HepG2 (cell line): ENCODE measurements around the gene CHST11.

Experiments used
- ATM ChIP-seq: fragments of 450-650 bp; IDR thresholded peaks from 2 replicates; pipeline ENCODE4 v1.7.1; 2017; ENCODE audit warnings: mild to moderate bottlenecking, borderline replicate concordance
- BCLAF1 ChIP-seq: fragments of 450-650 bp; IDR thresholded peaks from 2 replicates; pipeline ENCODE4 v1.6.1; 2017; ENCODE audit warnings: mild to moderate bottlenecking
- CTCF ChIP-seq: sonication (generic); formaldehyde crosslinking; IDR thresholded peaks from 2 replicates; pipeline ENCODE4 v1.5.0; 2020; ENCODE audit warnings: mild to moderate bottlenecking, missing genetic modification reagents, moderate library complexity
- JUN ChIP-seq: sonication (generic); formaldehyde crosslinking; IDR thresholded peaks from 2 replicates; pipeline ENCODE4 v1.4.0; 2020; ENCODE audit warnings: mild to moderate bottlenecking, missing genetic modification reagents
- NCOA1 ChIP-seq: sonication (generic); formaldehyde crosslinking; IDR thresholded peaks from 2 replicates; pipeline ENCODE4 v1.9.0; 2021; ENCODE audit warnings: missing genetic modification reagents
- POLR2A ChIP-seq, 2 experiments: IDR thresholded peaks; 2 replicates each; pipeline ENCODE4 v1.6.1; 2011; ENCODE audit warnings: low read depth in 2 of 2, low read length in 2 of 2, mild to moderate bottlenecking in 1 of 2, moderate library complexity in 1 of 2; ENCODE audit not compliant: insufficient read depth in 1 of 2
- POLR2AphosphoS5 ChIP-seq: IDR thresholded peaks from 2 replicates; pipeline ENCODE4 v1.6.1; 2012; ENCODE audit warnings: low read depth, low read length
- REST ChIP-seq, 2 experiments: IDR thresholded peaks; 2 replicates each; pipeline ENCODE4 v1.6.1; 2011 to 2012; ENCODE audit warnings: low read length in 2 of 2, borderline replicate concordance in 1 of 2, low read depth in 1 of 2, mild to moderate bottlenecking in 1 of 2, moderate library complexity in 1 of 2
- SMAD3 ChIP-seq: sonication (generic); formaldehyde crosslinking; IDR thresholded peaks from 2 replicates; pipeline ENCODE4 v1.4.0; 2020; ENCODE audit warnings: missing genetic modification reagents
- TBP ChIP-seq: sonication (generic); formaldehyde crosslinking; IDR thresholded peaks from 2 replicates; pipeline ENCODE4 v1.5.0; 2020; ENCODE audit warnings: missing genetic modification reagents
- ZNF24 ChIP-seq: fragments of 450-650 bp; IDR thresholded peaks from 2 replicates; pipeline ENCODE4 v1.6.1; 2017; ENCODE audit warnings: antibody characterized with exemption, mild to moderate bottlenecking
- ZNF274 ChIP-seq: sonication (generic); formaldehyde crosslinking; IDR thresholded peaks from 2 replicates; pipeline ENCODE4 v1.5.1; 2020; ENCODE audit warnings: mild to moderate bottlenecking, missing genetic modification reagents
- ZNF652 ChIP-seq: IDR thresholded peaks from 2 replicates; pipeline ENCODE4 v1.6.1; 2016; ENCODE audit warnings: low read depth, borderline replicate concordance
- ZNF879 ChIP-seq: sonication (generic); formaldehyde crosslinking; IDR thresholded peaks from 2 replicates; pipeline ENCODE4 v1.8.1; 2023; ENCODE audit warnings: missing genetic modification reagents

- TF ChIP-seq ZNF879 (CRISPR knock-in tag) (no peak), ATM (no peak), ZNF652 (CRISPR knock-in tag) (no peak), CTCF (no peak), TBP (CRISPR knock-in tag) (no peak), ZNF24 (no peak), POLR2AphosphoS5 (no peak), NCOA1 (CRISPR knock-in tag) (no peak), BCLAF1 (no peak), JUN (CRISPR knock-in tag) (no peak), REST (IDR thresholded peaks at IDR 0.05; ENCODE audit: borderline replicate concordance in 1 of 2, low read depth in 1 of 2, low read length in 2 of 2) (no peak), POLR2A (IDR thresholded peaks at IDR 0.05; ENCODE audit: insufficient read depth in 1 of 2, low read depth in 2 of 2, low read length in 2 of 2) (no peak), ZNF274 (CRISPR knock-in tag) (no peak), SMAD3 (CRISPR knock-in tag) (no peak)
These were observed 198.2 kb downstream of the CHST11 start for GRCh38 chr12:104654665-104655609.
